A673 (cell line): Measurements from ENCODE around the gene ABCC11.

Experiments
- EZH2 ChIP-seq: fragments of 200-600 bp; sonication (generic); IDR thresholded peaks from 2 replicates; pipeline ENCODE4 v1.6.1; 2017; ENCODE audit warnings: borderline replicate concordance, low read depth, mild to moderate bottlenecking, mixed read lengths, antibody characterized with exemption, low read length; ENCODE audit not compliant: poor library complexity, severe bottlenecking
- TF ChIP-seq, protein P1 (sequence below): fragments of 300-800, 200-600 bp; sonication (generic); conservative IDR thresholded peaks from 2 replicates; pipeline ENCODE4 v1.5.1; 2017; ENCODE audit warnings: low read depth, mild to moderate bottlenecking, antibody characterized with exemption, low read length, moderate library complexity, mixed read lengths

GRCh38 chr16:48187779-48188178, 59.6 kb downstream of the ABCC11 start:
- TF ChIP-seq, protein P1, sequence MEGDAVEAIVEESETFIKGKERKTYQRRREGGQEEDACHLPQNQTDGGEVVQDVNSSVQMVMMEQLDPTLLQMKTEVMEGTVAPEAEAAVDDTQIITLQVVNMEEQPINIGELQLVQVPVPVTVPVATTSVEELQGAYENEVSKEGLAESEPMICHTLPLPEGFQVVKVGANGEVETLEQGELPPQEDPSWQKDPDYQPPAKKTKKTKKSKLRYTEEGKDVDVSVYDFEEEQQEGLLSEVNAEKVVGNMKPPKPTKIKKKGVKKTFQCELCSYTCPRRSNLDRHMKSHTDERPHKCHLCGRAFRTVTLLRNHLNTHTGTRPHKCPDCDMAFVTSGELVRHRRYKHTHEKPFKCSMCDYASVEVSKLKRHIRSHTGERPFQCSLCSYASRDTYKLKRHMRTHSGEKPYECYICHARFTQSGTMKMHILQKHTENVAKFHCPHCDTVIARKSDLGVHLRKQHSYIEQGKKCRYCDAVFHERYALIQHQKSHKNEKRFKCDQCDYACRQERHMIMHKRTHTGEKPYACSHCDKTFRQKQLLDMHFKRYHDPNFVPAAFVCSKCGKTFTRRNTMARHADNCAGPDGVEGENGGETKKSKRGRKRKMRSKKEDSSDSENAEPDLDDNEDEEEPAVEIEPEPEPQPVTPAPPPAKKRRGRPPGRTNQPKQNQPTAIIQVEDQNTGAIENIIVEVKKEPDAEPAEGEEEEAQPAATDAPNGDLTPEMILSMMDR: no peak
- no peak for TF ChIP-seq EZH2
